Medulla oblongata (tissue), 1 donor: ENCODE results near the gene MMP15.
"Not testable (repeated sequence)": the region's sequence is repeated elsewhere in the genome, so short reads cannot be mapped to it uniquely, and the experiment has no call there.

Experiments
- DNase-seq: peaks from one replicate; pipeline ENCODE4 v3.0.0-alpha.2; 2015; ENCODE audit errors: extremely low spot score

The MMP15 gene

GRCh38 chr16:58025351-58026138, at the start of gene MMP15:
TSS of gene MMP15 (plus strand) at chr16:58025754. CDS start at chr16:58026351, 597 bp downstream.
- DNase-seq, result peak; percentile 50

- peak; percentile 87 for DNase-seq
Measured at GRCh38 chr16:57976331-57976796, 49.2 kb upstream of the MMP15 start.

- no peak for DNase-seq
Measured at GRCh38 chr16:57977418-57978069, 48.0 kb upstream of the MMP15 start.

GRCh38 chr16:57978070-57978465, 47.5 kb upstream of the MMP15 start:
- not testable (repeated sequence) for DNase-seq

DNA sequence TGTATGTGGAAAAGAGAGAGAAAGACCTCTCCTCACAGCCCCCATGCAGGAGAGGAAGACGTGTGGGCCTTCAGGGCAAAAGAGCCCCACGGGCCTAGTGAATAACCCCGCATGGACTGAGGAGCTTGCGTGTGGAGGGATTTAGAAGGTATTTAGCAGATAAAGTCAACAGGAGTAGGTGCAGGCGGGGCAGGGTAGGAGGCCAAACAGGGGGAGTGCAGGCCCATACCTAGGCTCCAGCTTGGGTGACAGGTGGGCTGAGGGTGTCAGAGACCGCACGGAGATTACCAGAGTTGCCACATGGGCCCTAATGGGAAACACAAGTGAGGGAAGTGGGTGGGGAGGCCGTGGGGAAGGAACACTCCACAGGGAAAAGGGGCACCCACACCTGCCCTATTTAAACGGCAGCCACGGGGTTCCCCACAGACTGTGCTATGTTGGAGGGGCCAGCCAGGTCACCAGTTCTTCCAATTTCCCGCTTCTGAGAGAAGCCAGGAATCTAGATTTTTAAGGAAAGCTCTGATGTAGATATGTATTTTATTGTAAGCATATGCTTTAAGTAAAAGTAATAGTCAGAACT, 46.5 kb upstream of the MMP15 start:
- DNase-seq, result no peak

GRCh38 chr16:57981636-57982035, 43.9 kb upstream of the MMP15 start:
- no peak for DNase-seq

GRCh38 chr16:57982385-57982784, 43.2 kb upstream of the MMP15 start:
- DNase-seq, result no peak

DNA sequence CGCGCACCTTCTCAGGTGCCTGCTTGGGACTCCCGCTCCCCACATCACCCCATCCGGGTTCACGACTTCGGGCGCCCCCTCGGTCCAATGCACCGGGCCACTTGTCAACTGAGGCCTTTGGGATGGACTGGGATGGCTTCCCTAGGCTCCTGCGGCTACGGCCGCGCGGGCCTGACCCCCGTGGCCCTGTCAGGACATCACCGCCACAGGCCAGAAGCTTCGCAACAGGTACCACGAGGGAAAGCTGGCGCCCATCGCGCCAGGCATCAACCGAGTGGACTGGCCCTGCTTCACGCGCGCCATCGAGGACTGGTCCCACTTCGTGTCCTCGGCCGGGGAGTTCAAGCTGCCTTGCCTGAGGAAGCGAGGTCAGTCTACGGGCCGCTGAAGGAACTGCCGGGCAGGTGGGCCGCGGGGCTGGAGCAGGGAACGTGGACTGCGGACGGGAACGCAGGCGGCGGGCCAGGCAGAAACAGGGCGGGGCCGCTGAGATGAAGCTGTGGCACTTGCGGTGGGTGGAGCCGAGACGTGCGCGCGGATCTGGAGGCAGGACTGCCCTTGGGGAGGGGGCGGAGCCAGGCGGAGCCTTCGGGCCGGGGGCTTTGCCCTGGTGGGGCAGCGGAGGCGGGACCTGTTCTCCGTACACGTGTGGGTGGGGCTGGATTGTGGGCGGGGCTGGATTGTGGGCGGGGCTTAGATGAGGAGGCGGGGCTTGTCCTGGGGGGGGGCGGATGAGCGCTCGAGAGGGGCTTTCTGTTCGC, 40.9 kb upstream of the MMP15 start:
- DNase-seq, result peak; percentile 22

DNA sequence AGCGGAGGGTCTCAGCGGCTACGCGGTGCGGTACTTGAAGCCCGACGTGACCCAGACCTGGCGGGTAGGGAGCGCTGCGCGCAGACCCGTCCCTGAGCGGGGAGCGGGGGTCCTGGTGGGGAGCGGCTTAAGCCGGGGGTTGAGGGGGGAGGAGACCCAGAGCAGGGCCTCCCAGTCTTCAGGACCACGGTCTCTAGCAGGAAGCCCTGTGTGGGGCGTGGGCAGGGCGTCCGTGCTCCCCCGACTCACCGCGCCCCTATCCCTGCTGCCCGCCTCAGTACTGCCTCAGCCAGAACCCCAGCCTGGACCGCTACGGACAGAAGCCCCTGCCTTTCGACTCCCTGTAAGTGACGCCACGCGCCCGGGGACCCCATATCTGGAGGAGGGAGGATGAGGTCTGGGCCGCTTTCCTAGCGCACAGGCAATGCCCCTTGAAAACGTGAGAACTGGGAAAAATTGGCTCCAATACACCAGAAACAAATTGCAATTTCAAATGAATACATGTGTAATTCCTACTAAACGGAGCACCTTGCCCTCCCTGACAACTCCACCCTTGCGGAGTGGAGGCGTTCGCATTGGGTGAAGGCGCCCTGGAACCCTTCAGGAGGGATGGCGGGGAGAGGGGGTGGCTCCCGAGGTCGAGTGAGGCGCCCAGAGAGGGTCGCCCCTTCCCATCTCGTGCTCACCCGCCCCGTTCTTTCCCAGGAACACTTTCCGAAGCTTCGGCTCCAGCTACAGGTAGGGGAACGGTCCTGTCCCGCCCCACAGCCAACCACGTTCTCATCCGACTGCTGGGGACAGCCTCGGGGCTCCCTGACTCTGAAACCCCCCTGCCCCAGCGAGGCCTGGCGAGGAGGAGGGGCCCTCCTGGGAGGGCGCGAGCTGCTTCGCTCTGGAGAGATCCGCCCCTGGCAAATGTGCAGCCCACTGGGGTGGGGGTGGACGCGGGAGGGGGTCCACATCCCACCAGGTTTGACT, 40.1 kb upstream of the MMP15 start:
- no peak for DNase-seq

- no peak for DNase-seq
Measured at GRCh38 chr16:57986196-57986595, 39.4 kb upstream of the MMP15 start.

DNA sequence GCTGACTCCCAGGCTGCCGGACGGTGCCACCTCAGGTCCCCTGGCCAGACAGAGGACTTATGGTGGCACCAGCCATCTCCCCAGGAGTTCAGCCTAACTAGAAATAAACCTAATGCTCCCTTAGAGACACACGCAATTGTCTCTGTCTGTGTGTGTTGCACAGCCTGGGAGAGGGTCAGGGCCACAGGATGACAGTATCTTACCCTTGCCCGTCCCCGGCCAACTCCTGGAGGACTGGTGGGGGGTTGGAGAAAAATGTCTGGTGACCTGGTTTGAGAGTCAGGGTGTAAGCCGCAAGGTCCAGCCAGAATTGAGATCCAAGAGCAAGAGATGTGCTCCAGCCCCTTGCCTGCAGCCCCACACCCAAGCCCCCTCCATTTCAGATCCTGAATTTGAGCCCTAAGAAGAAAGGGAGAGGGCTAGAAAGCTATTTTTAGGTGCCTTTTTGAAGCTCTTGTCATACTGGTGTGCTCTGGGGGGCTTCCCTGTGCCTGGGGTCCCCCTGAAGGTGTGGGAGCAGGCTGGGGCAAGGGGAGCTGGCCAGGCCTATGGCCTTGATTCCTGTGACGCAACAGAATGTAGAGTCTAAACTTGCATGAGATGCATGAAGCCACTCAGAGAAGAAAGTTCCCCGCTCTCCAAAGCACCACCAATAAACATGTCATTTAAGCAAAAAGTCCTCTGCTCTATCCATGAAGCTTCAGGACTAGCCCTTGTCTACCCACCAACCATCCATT, 37.9 kb upstream of the MMP15 start:
- DNase-seq, result no peak

GRCh38 chr16:57988929-57989328, 36.6 kb upstream of the MMP15 start:
- peak; percentile 44 for DNase-seq

GRCh38 chr16:57991551-57992059, 33.9 kb upstream of the MMP15 start:
- DNase-seq, result no peak

- no peak for DNase-seq
Measured at GRCh38 chr16:57992084-57992483, 33.5 kb upstream of the MMP15 start.

GRCh38 chr16:57993438-57993837, 32.1 kb upstream of the MMP15 start:
- no peak for DNase-seq

- no peak for DNase-seq
Measured at GRCh38 chr16:57993897-57994296, 31.7 kb upstream of the MMP15 start.

DNA sequence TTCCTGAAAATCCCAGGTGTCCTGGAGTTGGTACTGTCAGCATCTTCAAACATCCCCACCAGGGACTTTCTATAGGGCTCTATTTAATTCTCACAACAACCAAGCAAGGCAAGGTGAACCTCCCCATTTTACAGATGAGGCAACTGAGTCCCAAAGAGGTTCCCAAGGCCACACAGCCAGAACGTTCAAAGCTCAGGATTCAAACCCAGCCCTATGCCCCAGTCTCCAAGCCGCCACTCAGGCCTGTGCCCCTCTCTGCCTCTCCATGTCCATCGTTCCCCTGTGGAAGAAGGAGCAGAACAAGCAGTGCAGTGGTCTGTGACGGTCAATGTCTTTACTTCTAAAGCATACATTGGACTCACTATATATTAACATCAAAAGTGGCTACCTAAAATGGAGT, 31.2 kb upstream of the MMP15 start:
- no peak for DNase-seq

- DNase-seq, result peak; percentile 26
Measured at GRCh38 chr16:57994778-57995177, 30.8 kb upstream of the MMP15 start.

DNA sequence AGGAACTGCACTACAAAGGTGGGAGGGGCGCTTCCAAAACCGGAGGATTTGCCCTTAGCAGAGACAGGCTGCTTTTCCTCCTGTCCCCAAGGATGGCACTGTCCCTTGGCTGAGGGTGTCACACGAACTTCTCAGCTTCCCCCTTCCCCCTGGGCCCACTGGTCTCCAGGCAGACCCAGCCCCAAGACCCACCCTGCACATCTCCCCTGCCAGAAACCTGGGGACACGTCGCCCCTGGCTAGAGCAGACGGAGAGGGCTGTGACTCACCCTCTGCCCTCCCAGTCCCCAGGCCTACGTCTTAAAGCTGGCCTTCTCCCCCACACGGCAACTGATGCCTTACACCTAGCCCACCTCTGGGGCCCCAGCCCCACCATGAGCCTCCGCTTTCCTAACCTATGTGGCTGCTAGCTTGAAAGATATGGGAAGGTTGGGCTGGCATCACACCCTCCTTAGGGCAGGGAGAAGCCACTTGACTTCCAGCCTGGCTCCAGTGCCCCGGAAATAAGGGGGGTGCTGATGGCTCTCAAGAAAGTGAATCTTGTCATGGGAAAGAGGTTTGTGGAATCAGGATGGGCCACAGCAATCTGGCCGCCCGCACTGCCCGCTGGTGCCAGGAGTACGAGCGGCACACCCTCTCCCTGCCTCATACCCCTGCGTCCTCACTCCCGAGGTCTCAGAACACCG, 29.7 kb upstream of the MMP15 start:
- DNase-seq, result no peak
